Stimulated activated naive CD8-positive, alpha-beta T cell treated with anti-CD3 and anti-CD28 coated beads, Interleukin-15, Interleukin-2, amounts not matched to agents 100 U/mL and 50 U/mL, for 24 hours (primary cell): ENCODE results near the gene ZNF532.
"Not testable (repeated sequence)": the region's sequence is repeated elsewhere in the genome, so short reads cannot be mapped to it uniquely, and the experiment has no call there.

Experiments
- ATAC-seq: fragments of 150-1000 bp; cut with Tn5 transposase; one replicate; pipeline ENCODE4 v1.10.0; 2021
- DNase-seq: peaks from one replicate; pipeline ENCODE4 v3.0.0; 2021

The ZNF532 gene

DNA sequence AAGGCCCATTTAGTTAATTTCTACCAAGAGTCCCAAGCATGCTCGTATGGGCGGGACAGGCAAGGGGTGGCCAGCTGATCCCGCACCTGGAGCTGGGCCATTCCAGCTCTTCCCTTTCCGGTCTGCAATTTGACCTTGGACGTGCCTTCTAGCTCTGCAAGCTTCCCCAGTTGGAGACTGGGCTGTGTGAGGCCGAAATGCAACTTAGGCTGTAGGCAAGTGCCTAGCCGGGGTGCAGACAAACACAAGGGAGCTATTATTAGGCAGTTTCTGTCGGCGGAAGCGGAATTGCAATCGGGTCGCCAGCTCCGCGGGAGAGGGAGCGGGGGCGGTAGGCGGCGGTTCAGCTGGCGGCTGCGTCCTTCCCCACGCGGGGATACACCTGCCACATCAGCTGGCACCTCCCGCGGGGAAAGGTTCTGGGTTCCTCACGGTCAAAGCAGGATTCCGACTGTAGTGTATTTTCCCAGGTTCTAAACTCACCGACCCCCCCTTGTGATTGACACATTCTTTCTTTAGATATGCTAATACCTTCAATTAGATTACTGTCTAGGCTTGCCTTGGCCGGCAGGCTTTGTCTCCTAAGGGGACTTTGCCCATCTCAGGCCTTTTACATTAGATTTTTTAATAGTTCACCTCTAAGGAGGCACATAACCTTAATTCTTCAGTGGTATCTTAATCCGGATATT is 17.1 kb upstream of the ZNF532 start:
- DNase-seq (peak; percentile 13), ATAC-seq (no peak)

DNA sequence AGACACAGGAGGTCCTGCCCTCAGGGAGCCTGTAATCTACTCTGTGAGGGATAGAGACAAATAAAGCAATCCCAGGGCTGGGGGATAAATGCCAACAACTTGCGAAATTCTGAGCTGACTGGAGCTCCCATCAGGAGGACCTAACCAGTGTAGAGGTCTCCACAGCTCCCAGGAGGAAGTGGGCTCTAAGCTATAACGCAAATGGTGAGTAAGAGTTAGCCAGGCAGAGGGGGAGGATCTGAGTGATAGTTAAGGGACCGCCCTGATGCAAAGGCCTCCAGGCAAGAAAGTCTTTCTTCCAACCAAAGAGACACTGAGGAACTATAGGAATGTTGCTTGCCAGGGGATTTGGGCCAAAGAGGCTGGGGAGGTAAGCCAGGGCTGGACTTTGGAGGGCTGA is 16.0 kb upstream of the ZNF532 start:
- ATAC-seq: no peak
- no peak for DNase-seq

DNA sequence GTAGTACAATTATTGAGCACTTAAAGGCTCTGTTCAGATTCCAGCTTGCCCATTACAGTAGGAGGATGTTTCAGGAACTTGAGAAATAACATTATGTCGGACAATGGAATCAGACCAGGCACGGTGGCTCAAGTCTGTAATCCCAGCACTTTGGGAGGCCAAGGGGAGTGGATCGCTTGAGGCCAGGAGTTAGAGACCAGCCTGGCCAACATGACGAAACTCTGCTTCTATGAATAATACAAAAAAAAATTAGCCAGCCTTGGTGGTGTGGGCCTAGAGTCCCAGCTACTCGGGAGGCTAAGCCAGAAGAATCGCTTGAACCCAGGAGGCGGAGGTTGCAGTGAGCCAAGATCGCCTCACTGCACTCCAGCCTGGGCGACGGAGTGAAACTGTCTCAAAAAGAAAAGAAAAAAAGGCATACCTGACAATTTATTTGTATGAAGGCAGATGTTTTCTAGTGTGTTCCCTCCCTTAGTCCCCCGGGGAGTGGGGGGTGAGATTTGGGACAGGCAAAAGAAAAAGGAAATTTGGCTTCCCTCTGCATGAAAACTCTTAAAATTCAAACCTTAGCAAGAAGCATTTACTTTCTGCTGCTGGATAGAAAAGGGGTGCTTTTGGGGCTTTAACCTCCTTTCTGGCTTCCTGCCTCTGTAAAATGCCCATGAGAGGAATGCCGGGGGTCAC is 13.7 kb upstream of the ZNF532 start:
- DNase-seq (no peak), ATAC-seq (no peak)

DNA sequence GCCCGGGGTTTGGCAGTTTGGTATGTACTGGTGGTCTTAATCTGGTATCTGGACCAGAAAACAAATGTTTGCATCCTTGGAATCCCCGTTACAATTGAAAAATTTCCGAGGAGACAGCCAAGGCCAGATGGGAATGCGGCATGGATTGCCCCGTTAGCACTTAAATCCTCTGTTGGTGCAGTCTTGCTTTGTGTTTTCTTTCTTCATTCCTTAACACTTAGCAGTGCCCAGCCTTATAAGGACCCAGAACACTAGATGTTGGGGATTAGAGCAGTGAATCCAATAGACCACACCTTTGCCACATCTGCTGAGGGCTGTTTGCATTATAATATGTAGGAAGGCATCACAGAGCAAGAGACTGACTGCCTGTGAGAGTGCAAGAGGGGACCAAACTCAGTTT is 12.8 kb upstream of the ZNF532 start:
- DNase-seq (no peak), ATAC-seq (no peak)

DNA sequence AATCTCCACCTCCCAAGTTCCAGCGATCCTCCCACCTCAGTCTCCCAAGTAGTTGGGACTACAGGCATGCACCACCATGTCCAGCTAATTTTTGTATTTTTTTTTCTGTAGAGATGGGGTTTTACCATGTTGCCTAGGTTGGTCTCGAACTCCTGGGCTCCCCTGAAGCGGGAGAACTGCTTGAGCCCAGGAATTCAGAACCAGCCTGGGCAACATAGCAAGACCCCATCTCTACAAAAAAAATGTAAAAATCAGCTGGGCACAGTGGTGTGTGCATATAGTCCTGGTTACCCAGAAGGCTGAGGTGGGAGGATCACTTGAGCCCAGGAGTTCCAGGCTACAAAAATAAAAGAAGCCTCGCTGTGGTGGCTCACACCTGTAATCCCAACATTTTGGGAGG is 12.0 kb upstream of the ZNF532 start:
- no peak for DNase-seq
- no peak for ATAC-seq

DNA sequence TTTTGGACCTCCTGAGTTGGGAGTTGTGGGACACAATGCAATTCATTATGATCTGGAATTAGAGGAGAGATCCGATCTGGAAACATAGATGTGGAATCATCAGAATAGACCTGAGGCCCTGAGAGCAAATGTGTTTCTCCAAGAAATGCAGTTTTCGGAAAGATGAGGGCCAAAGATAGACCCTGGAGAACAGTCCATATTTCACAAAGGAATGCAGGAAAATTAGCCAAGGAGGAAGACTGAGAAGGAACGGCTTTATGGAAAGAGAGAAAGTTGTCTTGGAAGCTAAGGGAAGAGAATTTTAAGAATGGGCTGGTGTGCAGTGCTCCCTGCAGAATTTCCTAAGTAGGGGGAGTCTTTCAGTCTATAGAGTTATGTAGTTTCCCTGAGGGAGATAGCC is 11.1 kb upstream of the ZNF532 start:
- ATAC-seq (no peak), DNase-seq (no peak)

DNA sequence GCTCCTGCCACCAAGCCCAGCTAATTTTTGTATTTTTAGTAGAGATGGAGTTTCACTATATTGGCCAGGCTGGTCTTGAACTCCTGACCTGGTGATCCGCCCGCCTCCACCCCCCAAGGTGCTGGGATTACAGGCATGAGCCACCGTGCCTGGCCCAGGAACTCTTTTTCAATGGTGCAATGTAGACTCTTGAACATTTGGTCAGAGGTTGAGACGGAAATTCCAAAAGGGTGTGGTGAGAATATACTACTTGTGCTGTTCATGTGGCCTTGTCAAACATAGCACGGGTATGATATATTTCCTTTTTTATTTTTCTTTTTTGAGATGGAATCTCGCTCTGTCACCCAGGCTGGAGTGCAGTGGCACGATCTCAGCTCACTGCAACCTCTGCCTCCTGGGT is 9.2 kb upstream of the ZNF532 start:
- ATAC-seq, DNase-seq: not testable (repeated sequence)

DNA sequence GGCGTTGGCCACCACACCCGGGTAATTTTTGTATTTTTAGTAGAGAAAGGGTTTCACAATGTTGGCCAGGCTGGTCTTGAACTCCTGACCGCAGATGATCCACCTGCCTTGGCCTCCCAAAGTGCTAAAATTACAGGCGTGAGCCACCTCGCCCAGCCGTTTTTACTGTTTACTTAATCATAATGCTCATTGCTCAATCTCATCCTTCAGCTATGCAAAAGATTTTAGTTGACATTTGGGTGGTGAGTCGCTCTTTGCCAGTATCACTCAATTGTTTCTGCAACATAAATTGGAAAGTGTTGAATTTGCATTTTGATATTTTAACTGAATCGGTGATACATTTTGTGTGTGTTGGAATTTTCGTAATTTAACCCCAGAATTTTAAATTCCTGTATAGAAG is 7.8 kb upstream of the ZNF532 start:
- ATAC-seq (no peak), DNase-seq (no peak)

DNA sequence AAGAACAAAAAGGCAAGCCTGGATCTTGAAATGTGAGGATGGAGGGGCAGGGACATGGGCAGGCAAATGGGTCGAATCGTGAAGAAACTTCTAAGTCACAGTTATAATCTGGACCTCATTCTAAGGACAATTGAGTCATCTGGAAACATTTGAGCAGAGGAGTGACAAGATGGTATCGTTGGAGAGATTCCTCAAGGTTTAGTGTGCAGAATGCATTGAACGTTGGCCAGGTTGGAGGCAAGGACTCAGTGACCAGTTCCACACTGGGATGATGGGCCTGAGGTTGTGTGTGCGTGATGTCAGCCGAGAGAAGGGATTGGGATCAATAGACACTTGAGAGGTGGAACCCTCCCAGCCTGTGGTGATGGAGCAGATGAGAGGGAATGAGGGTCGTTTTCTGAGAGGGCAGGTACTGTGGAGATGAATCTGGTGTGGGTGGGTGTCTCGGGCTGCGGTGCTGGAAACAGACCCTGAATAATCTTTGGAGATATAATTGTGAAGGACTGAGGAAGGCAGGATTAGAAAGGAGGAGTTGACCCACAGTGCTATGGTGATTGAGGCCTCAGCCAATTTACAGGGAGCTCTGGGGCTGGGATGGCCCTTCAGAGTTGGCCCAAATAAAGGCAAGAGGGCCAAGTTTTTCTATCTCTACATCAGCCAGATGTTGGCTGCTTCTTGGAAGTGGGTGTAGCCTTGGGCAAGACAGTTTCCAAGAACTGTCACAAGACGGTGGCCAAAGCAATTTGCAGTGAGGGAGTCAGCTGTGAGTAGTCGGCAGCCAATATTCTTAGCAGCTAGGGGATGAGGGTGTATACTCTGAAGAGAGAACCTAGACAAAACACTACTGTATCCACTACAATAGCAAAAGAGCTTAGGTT is 5.8 kb upstream of the ZNF532 start:
- ATAC-seq: no peak

DNA sequence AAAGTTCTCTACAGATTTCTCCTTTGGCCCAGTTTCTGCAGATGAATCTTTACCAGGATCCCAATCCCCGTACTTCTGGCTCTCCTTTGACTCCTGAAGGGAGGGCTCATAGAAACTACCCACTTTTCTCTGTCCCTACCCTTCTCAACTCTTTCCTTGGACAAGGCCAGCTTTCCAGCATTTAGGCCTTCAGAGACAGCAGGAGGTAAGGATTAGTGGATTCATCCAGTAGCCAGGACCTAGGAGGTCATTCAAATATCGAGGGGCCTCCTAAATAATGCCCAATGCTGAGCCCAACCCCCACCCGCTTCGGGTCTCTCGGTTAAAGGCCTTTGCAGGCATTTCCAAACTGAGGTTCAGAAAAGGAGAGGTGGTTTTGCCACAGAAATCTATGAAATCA is 4.8 kb upstream of the ZNF532 start:
- ATAC-seq: no peak
- DNase-seq: no peak

More for the DNA sequence above, 5.8 kb upstream of the ZNF532 start:
- DNase-seq: no peak

DNA sequence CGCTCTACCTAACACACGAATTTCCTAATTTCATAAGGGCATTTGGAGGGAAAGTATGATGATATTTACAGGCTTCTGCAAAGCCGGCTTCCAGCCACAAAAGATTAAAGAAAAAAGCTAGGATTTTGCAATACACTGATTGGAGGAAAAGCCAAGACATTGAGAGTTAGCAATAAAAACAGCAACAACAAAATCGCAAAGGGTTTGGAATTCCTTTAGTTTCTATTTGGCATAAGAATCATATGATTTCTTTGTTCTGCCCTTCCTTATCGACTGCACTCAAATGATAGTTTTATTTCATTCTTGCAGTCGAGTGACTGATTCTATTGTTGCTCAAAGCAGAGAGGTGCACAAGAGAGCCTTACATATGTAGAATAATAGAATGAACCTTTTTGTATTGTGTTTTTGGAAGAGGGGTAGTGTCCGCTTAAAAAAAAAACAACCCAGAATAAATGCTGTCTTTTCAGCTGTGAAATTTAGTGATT is 3.9 kb upstream of the ZNF532 start:
- ATAC-seq (no peak), DNase-seq (no peak)

DNA sequence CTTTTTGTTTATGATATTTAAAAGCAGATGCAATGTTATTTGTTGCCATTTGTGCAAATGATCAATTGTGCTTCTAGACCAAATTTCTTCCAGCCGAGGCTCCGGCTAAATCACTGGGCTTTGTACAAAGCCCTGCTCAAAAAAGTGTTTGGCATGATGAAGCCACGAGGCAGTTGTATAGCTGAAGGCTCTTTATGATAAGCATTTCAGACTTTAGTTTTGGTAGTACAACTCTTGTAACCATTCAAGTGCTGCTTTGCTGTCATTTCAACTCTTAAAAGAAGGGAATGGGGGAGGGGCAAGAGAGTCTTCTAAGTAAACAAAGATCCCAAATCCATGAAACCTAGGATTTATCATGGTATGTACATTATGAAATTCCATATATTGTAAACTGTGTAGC is 3.3 kb upstream of the ZNF532 start:
- ATAC-seq (no peak), DNase-seq (no peak)

DNA sequence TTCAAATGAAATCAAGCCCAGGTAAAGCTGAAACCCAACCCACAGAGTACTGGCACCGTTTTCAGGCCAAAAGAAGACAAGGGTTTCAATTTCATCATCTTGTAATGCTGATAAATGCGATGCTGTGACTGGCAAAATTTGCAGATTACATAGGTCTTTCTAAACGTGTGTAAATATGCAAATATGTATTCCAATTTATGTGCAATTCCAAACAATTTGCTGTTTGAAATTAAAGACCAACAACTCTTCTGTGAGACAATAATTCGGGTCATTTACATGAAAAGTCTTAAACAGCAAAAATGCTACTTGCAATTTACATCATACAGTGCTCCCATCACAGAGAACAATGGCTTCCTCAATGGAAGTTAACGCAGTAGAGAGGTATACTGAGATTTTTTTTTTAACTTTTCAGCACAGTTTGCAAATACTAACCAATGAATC is 2.8 kb upstream of the ZNF532 start:
- ATAC-seq: no peak

DNA sequence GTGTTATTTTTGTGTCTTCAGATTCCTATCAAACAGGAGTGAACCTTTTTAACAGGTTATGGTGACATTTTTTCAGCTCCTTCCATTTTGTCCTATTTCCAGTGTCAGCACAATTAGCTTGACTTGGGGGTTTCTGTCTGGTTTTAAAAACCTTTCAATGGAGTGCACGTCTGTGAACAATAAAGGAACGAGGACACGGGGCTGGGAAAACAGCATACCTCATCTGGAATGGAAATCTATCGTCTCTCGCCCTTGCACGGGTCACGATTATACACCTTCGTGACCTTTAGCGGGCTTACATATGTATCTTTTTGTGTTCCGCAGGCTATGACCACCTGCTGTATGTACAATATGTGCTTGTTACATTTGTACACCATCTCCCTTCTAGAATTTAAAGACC is 2.3 kb upstream of the ZNF532 start:
- no peak for DNase-seq
- ATAC-seq: no peak

More for the DNA sequence above, 2.8 kb upstream of the ZNF532 start:
- no peak for DNase-seq

DNA sequence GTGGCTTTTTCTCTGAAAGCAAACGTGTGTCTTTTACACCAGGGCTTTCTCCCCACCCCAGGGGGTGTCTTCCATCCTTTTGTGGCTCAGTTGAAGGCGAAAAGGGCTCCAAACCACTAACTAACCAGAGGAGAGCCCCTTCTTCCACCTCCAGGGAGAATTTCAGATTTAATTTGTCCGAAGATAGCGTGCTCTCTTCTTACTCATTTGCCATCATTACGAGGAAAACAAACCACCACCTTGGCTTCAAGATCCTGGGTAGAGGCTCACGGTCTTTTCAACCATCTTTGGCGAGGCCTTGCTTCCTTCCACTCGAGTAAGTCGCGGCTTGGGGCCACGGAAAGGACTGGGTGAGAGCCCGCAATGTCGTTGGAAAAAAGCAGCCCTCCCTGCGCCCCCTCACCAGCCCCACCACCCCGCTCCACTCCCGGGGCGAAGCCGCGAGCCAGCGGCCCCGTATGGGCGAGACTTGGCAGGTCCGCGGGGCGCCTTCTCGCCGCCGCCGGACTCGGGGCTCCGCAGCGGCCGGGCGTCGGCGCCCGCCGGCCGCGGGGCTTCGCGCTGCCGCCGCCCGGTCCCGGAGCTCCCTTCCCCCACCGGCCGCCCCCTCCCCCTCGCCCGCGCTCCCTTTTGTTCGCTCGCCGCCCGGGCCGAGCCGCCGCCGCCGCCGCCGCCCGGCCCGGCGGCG is 1.7 kb upstream of the ZNF532 start:
- ATAC-seq: peak; percentile 17
- DNase-seq: peak; percentile 10

DNA sequence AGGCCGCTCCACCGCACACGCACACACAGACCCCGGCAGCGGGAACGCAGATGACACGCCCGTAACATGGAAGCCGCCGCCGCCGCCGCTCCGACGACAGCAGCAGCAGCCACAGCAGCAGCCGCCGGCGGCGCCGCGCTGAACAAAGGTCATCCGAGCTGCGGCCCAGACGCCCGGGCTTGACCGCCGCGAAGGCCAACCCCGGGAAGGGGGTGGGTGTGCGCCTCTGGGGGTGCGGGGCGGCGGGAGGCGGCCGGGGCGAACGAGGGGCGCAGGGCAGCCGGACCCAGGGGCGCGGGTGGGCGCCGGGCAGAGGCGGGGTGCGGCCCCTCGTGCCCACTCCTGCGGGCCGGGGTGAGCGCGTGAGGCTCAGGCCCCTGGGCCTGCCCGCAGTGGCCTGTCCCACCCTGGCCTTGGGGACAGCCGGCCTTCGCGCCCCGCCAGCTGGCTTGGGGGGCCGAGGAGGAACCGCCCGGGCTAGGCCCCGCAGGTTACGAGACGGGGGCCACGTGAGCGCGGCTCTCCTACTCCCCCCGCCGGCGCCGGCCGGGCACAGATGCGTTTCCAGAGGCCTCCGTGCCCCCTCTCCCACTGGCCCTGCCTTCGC is 1.0 kb upstream of the ZNF532 start:
- peak; percentile 17 for ATAC-seq
- peak; percentile 45 for DNase-seq

DNA sequence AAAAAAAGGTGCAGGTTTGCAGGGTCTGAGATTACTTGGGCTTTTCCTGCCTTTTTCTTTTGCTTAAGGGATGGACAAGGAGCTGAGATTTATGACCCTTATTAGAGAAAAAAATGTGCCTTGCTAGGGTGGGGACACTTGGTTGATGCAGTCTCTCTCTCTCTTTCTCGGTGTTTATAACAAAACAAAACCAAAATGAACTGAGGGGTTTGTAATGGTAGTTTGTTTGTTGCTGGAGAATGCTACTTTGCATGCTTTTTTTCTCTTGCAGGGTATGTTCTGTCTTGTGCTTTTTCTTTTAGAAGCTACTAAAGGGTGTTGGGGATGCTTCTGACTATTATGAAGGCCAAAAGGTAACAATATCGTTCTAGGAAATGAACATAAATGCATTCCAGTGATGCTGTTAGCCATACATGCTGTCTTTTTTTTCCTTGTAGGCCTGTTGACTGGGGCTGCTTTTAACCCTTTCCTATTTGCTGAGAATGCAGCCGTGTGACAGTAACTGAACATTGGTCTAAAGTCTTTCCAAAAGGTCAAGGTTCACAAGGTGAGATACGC is 435 bp downstream of the ZNF532 start:
- ATAC-seq (no peak), DNase-seq (no peak)

DNA sequence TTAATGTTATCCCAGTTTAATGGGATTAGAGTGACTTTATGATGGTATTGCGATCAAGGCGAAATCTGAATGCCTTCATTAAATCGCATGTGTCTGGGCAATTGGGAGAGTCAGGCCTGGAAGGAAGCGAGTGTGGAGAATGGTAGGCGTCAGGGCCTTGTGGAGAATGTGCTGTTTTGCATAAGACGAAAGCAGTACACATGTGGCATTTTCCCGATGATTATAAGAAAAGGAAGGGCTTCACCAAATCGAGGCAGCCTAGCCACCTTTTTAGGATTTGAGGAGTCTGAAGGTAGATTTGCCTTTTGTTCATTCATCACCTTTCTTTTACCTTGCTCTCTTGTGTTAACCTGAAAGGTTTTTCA is 1.0 kb downstream of the ZNF532 start:
- DNase-seq (no peak), ATAC-seq (no peak)

DNA sequence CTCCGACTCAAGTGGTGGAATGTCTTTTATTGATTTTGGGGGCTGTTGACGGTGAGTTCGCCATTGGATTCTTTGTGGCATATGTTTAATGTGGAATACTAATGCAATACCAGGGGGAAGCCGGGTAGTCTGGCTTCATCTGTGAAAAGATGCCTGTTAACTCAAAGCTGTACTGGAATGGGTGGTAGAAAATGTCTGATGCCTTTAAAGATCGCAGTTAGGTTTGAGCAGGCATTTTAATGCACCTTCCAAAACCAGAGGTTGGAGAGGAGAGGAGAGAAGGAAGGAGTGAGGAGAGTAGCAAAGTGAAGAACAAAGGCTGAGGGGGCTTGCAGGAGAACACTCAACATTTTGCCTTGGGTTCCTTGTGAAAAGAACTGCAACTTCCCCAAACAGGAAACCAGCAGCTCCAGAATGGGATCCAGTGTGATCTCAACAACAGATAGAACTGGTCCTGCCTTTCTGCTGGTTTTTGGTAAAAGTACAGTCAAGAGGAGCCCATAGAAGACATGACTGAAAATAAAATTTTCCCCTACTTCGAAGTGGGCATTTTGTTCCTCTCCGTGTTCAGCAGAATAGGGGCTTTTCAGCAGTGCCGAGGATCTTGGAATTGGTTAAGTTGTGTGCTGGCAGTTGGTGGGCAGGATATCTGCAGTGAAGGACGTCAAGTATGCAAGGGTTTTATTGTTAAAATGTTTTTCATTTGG is 1.5 kb downstream of the ZNF532 start:
- no peak for DNase-seq
- ATAC-seq: no peak

DNA sequence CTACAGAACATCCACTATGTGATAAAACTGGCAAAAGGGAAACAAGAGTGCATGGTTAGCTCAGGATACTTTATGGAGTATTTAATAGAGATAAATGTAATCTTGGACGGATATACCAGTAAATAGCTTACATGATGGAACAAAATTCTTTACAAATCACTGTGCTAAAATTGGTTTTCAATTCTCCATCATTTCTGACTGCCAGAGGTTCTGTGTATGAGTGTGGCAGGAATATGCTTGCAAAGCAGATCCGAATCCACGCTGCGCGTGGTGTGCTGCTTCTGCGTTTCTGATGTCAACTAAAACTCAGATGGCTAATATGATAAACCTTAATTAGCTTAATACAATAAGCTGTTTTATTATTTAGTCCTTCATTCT is 2.1 kb downstream of the ZNF532 start:
- ATAC-seq (no peak), DNase-seq (no peak)
